Measurements from ENCODE around the gene CDH12.
"Not testable (repeated sequence)": the region's sequence is repeated elsewhere in the genome, so short reads cannot be mapped to it uniquely, and the experiment has no call there.

The CDH12 gene

GRCh38 chr5:22649074-22649473, 204.1 kb downstream of the CDH12 start:
- no peak for DNase-seq (ENCODE audit: low spot score)

- no peak for DNase-seq (ENCODE audit: low spot score)
Observed at GRCh38 chr5:22644859-22645258, 208.3 kb downstream of the CDH12 start.

- DNase-seq (ENCODE audit: low spot score), result no peak
Observed at GRCh38 chr5:22643356-22643755, 209.8 kb downstream of the CDH12 start.

- no peak for DNase-seq (ENCODE audit: low spot score)
Observed at GRCh38 chr5:22631683-22632082, 221.5 kb downstream of the CDH12 start.

GRCh38 chr5:22627029-22627428, 226.1 kb downstream of the CDH12 start:
- no peak for DNase-seq (ENCODE audit: low spot score)

- DNase-seq (ENCODE audit: low spot score), result no peak
Observed at GRCh38 chr5:22625451-22625850, 227.7 kb downstream of the CDH12 start.

- no peak for DNase-seq (ENCODE audit: low spot score)
Observed at GRCh38 chr5:22621084-22621483, 232.1 kb downstream of the CDH12 start.

- DNase-seq (ENCODE audit: low spot score), result no peak
Observed at GRCh38 chr5:22615964-22616363, 237.2 kb downstream of the CDH12 start.

- no peak for DNase-seq (ENCODE audit: low spot score)
Observed at GRCh38 chr5:22614486-22615094, 238.6 kb downstream of the CDH12 start.

GRCh38 chr5:22612928-22613327, 240.2 kb downstream of the CDH12 start:
- no peak for DNase-seq (ENCODE audit: low spot score)

GRCh38 chr5:22611327-22611726, 241.8 kb downstream of the CDH12 start:
- DNase-seq (ENCODE audit: low spot score), result no peak

GRCh38 chr5:22607498-22607897, 245.6 kb downstream of the CDH12 start:
- DNase-seq (ENCODE audit: low spot score), result not testable (repeated sequence)

- no peak for DNase-seq (ENCODE audit: low spot score)
Observed at GRCh38 chr5:22605473-22605872, 247.7 kb downstream of the CDH12 start.

- DNase-seq (ENCODE audit: low spot score), result no peak
Observed at GRCh38 chr5:22604711-22605110, 248.4 kb downstream of the CDH12 start.

- no peak for DNase-seq (ENCODE audit: low spot score)
Observed at GRCh38 chr5:22598796-22599195, 254.3 kb downstream of the CDH12 start.

GRCh38 chr5:22596404-22596970, 256.7 kb downstream of the CDH12 start:
- DNase-seq (ENCODE audit: low spot score), result no peak

- no peak for DNase-seq (ENCODE audit: low spot score)
Observed at GRCh38 chr5:22594491-22594890, 258.7 kb downstream of the CDH12 start.

- no peak for DNase-seq (ENCODE audit: low spot score)
Observed at GRCh38 chr5:22593592-22593991, 259.6 kb downstream of the CDH12 start.

GRCh38 chr5:22591461-22591860, 261.7 kb downstream of the CDH12 start:
- DNase-seq (ENCODE audit: low spot score), result no peak

GRCh38 chr5:22590677-22591268, 262.4 kb downstream of the CDH12 start:
- DNase-seq (ENCODE audit: low spot score), result no peak

GRCh38 chr5:22577711-22578110, 275.4 kb downstream of the CDH12 start:
- no peak for DNase-seq (ENCODE audit: low spot score)

- no peak for DNase-seq (ENCODE audit: low spot score)
Observed at GRCh38 chr5:22577006-22577405, 276.1 kb downstream of the CDH12 start.

GRCh38 chr5:22572941-22573340, 280.2 kb downstream of the CDH12 start:
- DNase-seq (ENCODE audit: low spot score), result no peak

GRCh38 chr5:22567983-22568382, 285.2 kb downstream of the CDH12 start:
- no peak for DNase-seq (ENCODE audit: low spot score)

Data from putamen (tissue), 1 donor.